ENCODE data around the gene COL26A1.

DNA sequence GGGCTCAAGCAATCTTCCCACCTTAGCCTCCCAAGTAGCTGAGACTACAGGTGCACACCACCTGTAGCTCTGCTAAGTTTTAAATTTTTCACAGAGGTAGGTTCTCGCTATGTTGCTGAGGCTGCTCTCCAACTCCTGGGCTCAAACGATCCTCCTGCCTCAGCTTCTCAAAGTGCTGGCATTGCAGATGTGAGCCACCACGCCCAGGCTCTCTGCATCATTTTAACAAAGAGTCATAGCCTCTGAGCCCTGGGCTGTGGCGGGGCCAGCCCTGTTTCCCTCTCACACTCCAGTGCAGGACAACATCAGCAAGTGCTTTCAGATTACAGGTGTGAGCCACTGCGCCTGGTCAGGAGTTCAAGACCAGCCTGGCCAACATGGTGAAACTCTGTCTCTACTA, 102.5 kb downstream of the COL26A1 start:
- TF ChIP-seq, protein P1, sequence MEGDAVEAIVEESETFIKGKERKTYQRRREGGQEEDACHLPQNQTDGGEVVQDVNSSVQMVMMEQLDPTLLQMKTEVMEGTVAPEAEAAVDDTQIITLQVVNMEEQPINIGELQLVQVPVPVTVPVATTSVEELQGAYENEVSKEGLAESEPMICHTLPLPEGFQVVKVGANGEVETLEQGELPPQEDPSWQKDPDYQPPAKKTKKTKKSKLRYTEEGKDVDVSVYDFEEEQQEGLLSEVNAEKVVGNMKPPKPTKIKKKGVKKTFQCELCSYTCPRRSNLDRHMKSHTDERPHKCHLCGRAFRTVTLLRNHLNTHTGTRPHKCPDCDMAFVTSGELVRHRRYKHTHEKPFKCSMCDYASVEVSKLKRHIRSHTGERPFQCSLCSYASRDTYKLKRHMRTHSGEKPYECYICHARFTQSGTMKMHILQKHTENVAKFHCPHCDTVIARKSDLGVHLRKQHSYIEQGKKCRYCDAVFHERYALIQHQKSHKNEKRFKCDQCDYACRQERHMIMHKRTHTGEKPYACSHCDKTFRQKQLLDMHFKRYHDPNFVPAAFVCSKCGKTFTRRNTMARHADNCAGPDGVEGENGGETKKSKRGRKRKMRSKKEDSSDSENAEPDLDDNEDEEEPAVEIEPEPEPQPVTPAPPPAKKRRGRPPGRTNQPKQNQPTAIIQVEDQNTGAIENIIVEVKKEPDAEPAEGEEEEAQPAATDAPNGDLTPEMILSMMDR (IDR thresholded peaks at IDR 0.05), result no peak
- TF ChIP-seq POLR2A (IDR thresholded peaks at IDR 0.05), result no peak
